HG02798 (cell line): Measurements from ENCODE around the gene KIAA0232.
"Not testable (repeated sequence)": the region's sequence is repeated elsewhere in the genome, so short reads cannot be mapped to it uniquely, and the experiment has no call there.

Experiments
- ATAC-seq: cut with Tn5 transposase; IDR thresholded peaks from one replicate; pipeline ENCODE4 v1.9.1; 2021; ENCODE audit warnings: mild to moderate bottlenecking; ENCODE audit not compliant: unreplicated experiment, poor library complexity

The KIAA0232 gene

DNA sequence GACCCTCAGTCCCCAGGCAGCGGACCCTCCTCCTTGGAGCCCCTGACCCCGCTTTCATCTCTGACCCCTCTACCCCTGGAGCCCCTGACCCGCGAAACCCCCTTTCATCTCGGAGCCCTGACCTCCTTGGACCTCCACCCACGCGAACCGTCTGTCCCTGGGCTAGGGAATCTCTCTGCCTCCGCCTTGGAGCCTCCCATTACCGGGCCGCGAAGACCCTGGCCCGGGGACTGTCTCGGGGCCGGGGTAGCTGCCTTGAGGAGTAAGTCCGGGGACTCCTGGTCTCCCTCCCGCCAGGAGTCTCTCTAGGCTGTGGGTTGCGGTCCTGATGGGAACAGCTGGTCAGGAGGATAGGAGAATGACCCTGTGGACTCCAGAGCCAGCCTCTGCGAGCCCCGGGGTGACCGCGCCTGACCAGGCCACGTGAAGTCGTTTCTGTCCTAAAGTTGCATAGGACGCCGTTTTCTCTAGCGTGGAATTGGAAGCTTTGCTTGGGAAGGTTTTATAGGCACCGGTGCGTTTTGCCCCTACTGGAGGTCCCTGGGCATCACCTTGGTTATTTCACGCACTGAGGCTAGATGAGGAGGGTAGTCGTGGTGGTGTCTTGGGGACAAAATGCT is 127.9 kb downstream of the KIAA0232 start:
- no peak for ATAC-seq

DNA sequence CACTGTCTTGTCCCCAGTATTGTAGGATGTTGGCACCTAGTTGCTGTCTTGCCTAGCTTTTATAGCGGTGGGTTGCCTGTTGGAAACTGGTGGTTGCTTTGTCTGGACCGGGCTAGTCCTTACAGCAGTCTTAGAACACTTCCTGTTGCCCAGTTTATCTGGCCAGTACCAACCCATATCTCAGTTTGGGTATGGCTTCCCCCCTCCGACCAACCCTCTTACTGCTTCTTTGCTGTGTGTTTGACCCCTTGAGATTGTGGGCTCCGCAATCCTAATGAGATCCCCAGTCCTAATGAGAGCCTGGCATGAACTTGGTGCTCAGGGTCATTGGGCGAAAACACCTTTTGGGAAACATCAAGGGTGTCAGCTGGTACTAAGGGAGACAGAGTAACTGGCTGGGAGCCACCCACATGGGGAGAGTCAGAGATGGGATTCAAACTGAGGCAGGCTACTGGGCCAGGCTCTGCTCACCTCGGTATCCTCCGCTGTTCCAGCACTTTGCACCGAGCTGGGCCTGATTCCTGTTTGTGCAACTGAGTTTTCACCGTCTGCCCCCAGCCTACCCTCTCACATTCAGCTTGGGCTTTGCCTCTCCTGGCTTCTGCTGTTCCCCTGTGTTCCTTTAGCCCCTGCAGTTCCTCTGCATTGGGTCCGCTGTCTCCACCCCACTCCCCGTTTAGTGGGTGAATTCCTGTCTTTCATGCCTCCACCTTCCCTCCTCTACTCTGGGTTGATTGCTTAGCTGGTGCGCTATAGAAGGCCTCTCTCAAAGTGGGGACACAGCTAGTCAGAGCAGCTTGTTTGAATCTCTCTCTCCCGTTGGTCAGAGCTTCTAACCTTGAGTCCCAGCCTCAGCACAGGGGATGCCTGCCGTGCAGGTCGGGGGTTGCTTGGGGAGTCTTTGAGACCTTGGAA is 128.7 kb downstream of the KIAA0232 start:
- ATAC-seq: no peak

DNA sequence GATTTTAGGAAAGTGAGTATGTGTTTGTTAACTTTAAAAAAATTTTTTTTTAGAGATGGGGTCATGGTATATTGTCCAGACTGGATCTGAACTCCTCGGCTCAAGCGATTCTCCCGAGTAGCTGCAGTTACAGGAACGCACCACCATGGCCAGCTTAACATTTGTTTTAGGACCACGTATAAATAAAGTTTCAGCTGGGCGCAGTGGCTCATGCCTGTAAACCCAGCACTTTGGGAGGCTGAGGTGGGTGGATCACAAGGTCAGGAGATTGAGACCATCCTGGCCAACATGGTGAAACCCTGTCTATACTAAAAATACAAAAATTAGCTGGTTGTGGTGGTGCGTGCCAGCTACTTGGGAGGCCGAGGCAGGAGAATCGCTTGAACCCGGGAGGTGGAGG is 129.4 kb downstream of the KIAA0232 start:
- ATAC-seq: not testable (repeated sequence)

DNA sequence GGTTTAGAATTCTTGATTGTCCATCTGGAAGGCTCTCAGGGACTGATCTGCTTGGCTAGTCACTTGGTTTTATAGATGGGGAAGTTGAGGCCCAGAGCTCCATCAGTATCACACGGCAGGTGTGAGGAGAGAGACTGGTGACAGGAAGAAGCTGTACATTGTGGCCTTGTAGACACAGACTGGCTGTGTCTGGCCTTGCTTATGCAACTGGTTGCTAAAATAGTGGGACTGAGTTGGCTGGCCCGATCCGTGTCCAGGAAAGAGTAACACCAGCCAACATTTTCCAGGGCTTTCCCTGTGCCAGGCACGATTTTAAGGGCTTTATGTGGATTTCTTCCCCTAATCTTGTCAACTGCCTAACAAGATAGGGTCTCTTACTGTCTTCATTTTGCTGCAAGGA is 129.9 kb downstream of the KIAA0232 start:
- no peak for ATAC-seq

DNA sequence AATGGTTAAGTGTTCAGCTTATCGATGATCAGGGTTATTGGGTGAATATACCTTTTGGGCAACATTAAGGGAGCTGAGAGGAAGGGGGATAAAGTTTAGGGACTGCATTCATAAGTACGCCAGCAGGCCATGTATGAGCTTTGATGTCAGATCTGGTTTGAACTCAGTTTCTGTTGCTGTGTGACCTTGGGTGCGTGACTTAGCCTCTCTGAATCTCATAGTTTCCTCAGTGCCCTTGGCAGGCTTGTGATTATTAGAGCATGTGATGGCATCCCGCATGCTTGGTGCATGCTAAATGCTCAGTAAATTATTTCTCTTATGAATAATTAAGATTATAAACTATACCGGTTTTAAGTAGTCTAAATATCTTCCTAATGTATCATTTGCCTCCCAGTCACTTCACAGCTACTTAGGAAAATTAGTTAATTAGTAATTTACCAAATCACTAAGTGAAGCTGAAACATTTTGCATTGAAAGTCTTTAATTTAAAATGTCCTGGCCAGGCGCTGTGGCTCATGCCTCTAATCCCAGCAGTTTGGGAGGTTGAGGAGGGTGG is 130.9 kb downstream of the KIAA0232 start:
- ATAC-seq: no peak

DNA sequence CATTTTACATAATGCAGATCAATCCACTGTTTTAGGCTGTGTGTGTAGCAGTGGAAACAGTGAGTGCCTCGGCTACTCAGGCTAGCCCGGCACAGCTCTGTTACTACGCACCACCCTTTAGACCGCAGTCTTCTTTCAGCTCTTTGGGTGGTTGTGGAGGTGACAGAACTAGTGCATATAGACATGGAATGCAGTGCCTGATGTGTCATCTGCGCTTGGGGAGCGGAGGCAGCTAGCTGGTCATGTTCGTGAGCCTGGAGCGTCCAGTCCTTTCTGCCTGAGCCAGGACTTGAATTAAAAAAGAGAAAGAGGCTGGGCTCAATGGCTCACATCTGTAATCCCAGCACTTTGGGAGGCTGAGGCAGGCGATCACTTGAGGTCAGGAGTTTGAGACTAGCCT is 131.9 kb downstream of the KIAA0232 start:
- ATAC-seq: no peak

DNA sequence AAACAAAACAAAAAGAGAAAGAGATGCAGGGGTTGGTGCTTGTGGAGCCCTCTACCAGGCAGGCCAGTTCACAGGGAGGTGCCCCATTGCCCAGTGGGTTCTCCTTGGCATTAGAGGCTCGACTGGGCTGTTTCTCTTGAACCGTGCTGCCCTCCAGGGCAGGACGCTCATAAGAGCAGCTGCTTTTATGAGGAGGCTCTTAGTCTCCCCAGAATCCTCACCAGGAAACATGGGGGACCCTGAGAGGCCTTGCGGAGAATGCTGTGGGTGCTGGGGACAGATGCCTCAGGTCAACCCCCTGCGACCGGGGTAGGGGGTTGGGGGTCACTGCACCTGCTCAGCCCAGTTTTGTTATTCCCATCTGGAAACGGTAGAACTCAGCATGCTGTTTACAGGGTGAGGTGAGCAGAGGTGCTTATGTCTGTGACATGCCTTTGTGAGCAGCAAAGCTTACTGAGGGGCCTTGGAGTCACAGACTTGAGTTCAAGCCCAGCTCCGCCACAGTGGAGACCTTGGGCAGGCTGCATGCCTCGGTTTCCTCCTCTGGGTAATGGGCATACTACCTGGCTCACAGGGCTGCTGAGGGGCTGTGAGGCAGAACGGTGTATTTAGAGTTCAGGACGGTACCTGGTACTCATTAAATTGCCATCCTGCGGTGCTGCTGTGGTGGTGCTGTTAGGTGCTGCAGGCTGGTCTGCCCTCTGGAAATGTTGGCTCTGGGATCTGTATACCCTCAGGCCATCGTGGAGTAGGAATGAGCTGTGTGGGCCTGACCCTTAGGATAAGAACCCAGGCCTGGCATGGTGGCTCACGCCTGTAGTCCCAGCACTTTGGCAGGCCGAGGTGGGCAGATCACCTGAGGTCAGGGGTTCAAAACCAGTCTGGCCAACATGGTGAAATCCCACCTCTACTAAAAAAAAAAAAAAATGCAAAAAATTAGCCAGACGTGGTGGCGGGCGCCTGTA is 132.8 kb downstream of the KIAA0232 start:
- no peak for ATAC-seq

DNA sequence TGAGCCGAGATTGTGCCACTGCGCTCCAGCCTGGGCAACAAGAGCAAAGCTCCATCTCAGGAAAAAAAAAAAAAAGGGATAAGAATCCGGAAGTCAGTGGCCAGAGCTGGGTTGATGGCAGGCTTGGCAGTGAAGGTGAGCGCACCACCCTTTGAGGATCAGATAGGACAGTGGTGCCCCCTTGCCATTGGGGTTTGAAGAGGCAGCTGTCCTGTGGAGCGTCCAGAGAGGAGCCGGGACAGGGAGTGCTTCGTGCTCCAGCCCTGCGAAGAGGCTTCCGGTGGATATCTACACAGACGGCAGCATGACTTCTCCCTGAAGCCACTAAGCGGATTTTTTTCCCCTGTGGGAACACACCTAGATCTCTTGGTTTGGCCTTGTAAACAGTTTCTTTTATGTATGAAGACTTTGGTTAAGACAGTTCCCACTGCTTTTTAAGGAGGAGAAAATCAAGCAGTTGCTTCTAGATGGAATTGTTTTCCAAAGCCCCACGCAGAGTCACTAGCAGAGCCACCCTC is 133.6 kb downstream of the KIAA0232 start:
- no peak for ATAC-seq

DNA sequence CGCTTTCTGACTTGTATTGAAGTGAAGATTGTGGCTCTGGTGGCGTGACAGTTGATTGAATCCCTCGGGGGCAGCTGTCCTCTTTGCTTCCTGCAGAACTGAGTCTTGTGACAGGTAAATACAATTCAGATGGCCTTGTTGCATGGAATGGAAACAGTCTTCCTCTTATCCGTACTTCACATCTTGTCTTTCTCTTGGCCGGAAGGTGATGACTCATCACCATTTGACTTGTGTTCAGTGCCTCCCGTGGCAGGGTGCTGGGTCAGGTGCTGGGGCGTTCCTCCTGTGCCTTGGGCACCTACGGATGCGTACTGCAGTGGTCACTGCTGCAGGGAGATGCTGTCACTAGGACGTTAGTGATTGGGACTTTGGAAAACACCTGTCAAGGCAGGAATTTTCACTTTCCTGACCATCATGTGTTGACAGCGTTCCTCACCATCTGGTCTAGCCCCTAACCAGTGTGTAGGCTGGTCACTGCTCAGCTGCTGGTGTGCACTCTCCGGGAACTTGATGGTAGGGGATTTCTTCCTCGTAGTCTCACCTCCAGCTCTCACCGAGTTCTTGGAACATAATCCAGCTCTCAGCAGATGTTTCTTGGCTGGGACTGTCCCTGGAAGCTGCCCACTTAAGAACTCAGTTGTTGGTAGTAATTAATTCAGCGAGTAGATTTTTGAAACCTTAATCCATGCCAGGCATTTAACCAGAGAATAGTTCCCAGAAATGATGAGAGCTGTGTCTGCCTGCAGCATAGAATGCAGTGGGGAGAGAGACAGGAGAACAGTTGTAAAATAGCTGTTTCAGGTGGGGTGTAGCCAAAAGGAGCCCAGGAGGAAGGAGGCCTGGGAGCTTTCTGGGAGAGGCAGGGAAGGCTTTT is 134.3 kb downstream of the KIAA0232 start:
- ATAC-seq: no peak

DNA sequence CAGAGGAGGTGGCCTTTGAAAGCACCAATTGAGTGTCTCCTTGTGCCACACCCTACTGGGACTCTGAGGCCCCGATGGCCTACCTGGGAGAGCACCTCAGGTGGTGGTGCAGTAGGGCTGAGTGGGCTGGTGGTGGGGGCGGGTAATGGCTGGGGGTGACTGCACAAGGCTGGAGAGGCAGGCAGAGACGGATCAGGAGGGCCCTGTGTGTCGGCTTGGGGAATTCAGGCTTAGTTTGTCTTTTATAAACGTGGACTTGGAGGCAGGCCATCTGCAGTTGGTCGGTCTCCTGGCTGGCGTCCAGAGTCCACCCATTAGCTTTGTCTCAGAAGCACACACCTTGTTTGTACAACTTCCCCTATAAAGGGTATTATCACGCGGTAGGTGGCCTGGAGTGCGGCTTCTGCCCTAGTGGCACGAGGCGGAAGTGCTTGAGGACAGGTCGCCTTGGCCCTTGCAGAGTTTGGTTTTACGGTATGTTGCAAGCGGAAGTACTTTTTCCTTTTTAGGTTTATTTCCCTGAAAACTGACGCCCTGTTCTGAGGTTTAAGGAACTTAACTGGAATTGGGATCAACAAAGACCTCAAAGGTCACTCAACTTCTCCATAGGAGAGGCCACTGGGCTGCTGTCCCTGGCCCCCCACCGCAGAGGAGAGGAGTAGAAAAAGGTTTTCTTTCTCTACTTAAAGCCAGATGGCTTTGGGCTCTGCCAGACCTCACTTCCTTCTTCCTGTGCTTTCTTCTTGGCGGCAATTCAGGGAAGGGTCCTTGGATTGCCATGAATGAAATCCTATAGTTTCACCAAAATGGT is 135.1 kb downstream of the KIAA0232 start:
- peak; percentile 70 for ATAC-seq

DNA sequence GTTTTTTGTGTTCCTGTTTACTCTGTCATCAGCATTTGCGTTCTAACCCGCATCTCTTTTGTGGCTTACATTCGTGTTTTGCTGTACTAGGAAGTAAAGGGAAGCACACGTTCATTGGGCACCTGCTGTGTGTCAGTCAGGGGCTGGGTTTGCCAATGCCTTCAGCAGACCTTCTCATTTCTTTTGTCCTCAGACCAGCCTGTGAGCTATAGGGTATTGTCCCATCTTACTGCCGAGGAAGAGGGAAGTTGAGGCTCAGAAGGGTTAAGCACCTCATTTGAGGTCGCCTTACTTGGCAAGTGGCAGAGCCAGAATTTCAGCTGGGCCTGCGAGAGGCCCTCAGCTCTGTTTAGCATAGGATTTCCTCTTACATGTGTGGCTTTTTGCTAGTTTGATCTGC is 135.8 kb downstream of the KIAA0232 start:
- no peak for ATAC-seq

DNA sequence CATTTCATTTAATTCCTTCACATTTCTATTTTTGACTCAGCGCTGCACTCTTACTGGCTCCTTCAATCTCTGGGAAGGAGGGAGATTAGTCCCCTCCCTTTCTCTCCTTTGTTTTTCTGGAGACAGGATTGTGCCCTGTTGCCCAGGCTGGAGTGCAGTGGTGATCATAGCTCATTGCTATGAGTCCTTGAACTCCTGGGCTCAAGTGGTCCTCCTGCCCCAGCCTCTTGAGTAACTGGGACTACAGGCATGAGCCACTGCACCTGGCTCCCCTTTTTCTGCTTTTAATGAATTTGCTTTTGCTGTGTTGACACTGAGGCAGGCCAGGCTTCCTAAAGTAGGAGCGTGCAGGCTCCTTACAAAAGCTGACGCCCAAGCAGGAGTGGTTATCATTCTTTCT is 137.6 kb downstream of the KIAA0232 start:
- no peak for ATAC-seq

DNA sequence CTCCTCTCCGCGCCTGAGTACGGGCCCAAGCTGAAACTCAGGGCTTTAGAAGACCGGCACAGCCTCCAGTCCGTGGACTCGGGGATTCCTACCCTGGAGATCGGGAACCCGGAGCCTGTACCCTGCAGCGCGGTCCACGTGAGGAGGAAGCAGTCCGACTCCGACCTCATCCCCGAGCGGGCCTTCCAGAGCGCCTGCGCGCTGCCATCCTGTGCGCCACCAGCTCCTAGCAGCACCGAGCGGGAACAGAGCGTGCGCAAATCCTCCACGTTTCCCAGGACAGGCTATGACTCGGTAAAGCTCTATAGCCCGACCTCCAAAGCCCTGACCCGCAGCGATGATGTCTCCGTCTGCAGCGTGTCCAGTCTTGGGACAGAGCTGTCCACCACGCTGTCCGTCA is 141.0 kb downstream of the KIAA0232 start:
- ATAC-seq: no peak

DNA sequence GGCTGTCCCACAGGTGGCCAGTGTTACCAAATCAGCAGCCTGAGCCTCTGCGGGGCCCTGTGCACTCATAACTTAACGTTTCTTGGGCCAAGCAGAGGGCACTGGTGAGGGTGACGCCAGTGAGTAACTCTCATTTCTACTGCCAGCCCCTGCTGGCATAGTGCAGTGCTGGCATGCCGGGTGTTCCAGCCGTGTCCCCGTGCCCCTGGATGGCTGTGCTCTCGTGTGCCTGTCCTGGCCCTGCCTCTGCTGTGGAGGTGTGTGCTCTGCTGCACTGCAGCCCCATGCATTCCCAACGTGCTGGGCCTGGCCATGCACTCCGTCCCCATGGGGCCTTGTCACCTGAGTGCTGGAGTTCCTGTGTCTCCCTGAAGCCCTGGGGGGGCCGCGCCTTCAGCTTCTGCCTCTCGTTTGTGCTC is 141.8 kb downstream of the KIAA0232 start:
- no peak for ATAC-seq

DNA sequence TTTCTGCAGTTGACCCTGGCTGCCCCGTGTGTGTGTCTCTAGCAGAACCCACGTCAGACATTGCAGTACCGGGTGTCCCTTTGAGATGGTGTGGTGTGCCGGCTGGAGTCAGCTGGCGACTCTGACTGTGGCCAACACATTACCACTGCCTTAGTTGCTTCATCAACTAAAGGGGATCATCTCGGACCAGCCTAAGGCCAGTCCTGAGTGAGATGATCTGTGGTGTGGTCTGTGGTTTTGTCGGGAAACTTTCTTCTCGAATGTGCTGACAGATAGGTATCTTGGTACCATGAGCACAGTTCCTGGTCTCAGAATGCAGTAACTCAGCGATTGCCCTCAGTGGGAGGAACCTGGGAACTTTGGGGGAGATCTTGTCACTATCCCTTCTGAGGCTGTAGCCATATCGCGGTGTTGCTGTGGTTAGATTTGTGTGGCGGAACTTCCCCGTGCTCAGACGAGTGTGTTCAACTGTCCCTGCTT is 142.9 kb downstream of the KIAA0232 start:
- no peak for ATAC-seq

DNA sequence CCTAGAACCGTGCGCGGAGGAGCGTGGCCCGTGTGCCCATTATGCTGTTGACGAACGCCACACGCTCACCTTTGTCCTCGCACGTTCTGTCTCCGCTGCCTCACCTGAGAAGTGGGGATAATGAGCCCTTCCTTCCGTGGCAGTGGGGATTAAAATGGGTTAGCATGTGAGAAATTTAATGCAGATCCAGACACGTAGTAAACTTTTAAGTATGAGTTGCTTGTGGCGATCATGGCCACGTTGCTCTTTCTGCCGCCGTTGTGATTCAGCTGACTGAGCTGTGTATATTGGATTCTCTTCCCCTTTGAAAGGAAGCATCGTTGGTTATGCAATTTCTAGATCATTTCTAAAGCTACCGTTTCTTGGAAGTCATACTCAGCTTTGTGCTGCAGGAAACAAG is 143.6 kb downstream of the KIAA0232 start:
- no peak for ATAC-seq

DNA sequence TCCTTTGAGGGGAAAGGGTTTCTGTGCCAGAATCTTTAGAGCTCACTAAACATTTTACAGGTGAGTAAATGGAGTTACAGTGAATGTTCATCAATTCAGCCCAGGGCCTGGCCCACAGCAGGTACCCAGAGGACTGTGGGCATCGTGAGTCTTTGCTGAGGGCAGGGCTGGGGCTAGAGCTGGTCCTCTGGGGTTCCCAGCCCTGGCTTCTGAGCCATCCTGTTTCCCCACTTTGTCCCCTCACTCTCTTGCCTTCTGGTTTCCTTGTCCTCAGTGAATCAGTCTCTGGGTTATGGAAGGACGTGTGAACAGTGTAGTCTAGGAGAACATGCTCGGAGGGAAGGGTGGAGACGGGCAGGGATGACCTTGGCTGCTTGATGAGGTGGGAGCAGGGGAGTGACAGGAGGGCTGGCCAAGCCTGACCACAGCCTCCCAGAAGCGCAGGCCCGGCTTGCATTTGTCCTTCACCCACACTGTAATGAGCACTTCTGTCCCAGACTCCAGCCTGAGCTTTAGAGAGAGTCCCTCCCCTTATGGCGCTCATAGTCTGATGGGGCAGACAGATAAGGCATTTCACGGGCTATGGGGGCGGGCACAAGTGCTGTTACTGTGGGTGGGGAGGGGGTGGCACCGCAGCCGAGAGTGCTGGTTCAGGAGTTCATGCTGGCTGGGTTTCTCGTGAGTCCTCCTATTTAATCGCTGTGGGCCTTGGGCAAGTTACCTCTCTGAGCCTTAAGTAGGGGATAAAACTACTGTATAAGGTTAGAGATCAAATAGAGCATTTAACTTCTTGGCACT is 144.4 kb downstream of the KIAA0232 start:
- ATAC-seq: no peak
